HL-60/S4 treated with retinoic acid at 250 ng/mL for 4 days and 3 days (cell line): ENCODE data around the gene ZDBF2.
"Not testable (repeated sequence)": the region's sequence is repeated elsewhere in the genome, so short reads cannot be mapped to it uniquely, and the experiment has no call there.

Experiments
- in situ Hi-C: fragments of 300-500 bp; cut with MboI; formaldehyde crosslinking; loops from 2 replicates; pipeline ENCODE4 v1.7.0; 2022; ENCODE audit warnings: low sequenced_read_pairs

The ZDBF2 gene

GRCh38 chr2:206316141-206316540 lies 41.7 kb downstream of the ZDBF2 start:
- in situ Hi-C loops, result no loop called here

- in situ Hi-C loops, result no loop called here
Measured at GRCh38 chr2:206323033-206323432, 48.6 kb downstream of the ZDBF2 start.

GRCh38 chr2:206323486-206323885 lies 49.0 kb downstream of the ZDBF2 start:
- in situ Hi-C loops, result no loop called here

GRCh38 chr2:206324869-206325268 lies 50.4 kb downstream of the ZDBF2 start:
- in situ Hi-C loops, result no loop called here

- in situ Hi-C loops, result no loop called here
Measured at GRCh38 chr2:206328974-206329373, 54.5 kb downstream of the ZDBF2 start.

GRCh38 chr2:206336861-206337260 lies 62.4 kb downstream of the ZDBF2 start:
- in situ Hi-C loops, result no loop called here

- in situ Hi-C loops, result no loop called here
Measured at GRCh38 chr2:206337956-206338355, 63.5 kb downstream of the ZDBF2 start.

- in situ Hi-C loops, result no loop called here
Measured at GRCh38 chr2:206341396-206341795, 66.9 kb downstream of the ZDBF2 start.

GRCh38 chr2:206343144-206343543 lies 68.7 kb downstream of the ZDBF2 start:
- in situ Hi-C loops, result no loop called here

GRCh38 chr2:206343816-206344215 lies 69.4 kb downstream of the ZDBF2 start:
- in situ Hi-C loops, result no loop called here

- in situ Hi-C loops, result no loop called here
Measured at GRCh38 chr2:206345606-206346005, 71.1 kb downstream of the ZDBF2 start.

GRCh38 chr2:206349375-206349774 lies 74.9 kb downstream of the ZDBF2 start:
- in situ Hi-C loops, result no loop called here

GRCh38 chr2:206352571-206352970 lies 78.1 kb downstream of the ZDBF2 start:
- in situ Hi-C loops, result no loop called here

GRCh38 chr2:206353685-206354084 lies 79.2 kb downstream of the ZDBF2 start:
- in situ Hi-C loops, result no loop called here

GRCh38 chr2:206354129-206354528 lies 79.7 kb downstream of the ZDBF2 start:
- in situ Hi-C loops, result no loop called here

- in situ Hi-C loops, result not testable (repeated sequence)
Measured at GRCh38 chr2:206356840-206357239, 82.4 kb downstream of the ZDBF2 start.

GRCh38 chr2:206360840-206361239 lies 86.4 kb downstream of the ZDBF2 start:
- in situ Hi-C loops, result not testable (repeated sequence)

- in situ Hi-C loops, result no loop called here
Measured at GRCh38 chr2:206361407-206362045, 87.1 kb downstream of the ZDBF2 start.
